K562 (cell line): ENCODE results near the gene STX12. TPM values are rescaled to one million over a fixed set of nuclear protein-coding genes. Genes with fewer than 3 reads are reported as not detected.

Experiments
- ATAC-seq: fragments of 200-7000 bp; cut with Tn5 transposase; 3 replicates; pipeline ENCODE4 v1.9.1; 2020; ENCODE audit warnings: moderate library complexity
- BruUV-seq: library from RNA; stranded (reverse); fragments of 400-500 nt; replicated peaks from 2 replicates; lab custom pipeline; 2021; lab: Mats Ljungman, UMichigan
- CTCF ChIA-PET: fragments of 300-600 bp; formaldehyde crosslinking; extraction: SDS; loops from one replicate; lab custom pipeline; 2021; ENCODE audit warnings: low intra/inter-chr PET ratio; lab: Yijun Ruan, JAX
- POLR2A ChIA-PET: fragments of 300-600, 350-650 bp; sonication (Branson Sonifier 250); formaldehyde crosslinking; extraction: SDS; loops from one replicate; lab custom pipeline; 2021; ENCODE audit warnings: antibody characterized with exemption, inconsistent platforms; lab: Yijun Ruan, JAX
- DNase-seq, 4 experiments: peaks; one replicate each; pipeline versions ENCODE4 v3.0.0 to v3.0.0-alpha.2; 2011 to 2018; ENCODE audit warnings: low spot score in 3 of 4, mixed read lengths in 3 of 4; ENCODE audit errors: extremely low read depth in 1 of 4
- FAIRE-seq: peaks from 2 replicates; lab custom pipeline; 2011; peaks lifted over from hg19 to GRCh38; lab: Jason Lieb, UNC
- H2AFZ ChIP-seq: 2 replicates; pipeline ENCODE4 v1.6.0; 2011; ENCODE audit warnings: low read depth, low read length, control low read depth, inconsistent platforms
- H3K27ac ChIP-seq: fragments of 200-600 bp; 3 replicates; pipeline ENCODE4 v1.8.0; 2011; ENCODE audit warnings: low read depth, mild to moderate bottlenecking, control low read depth, inconsistent platforms, low read length, moderate library complexity, mixed read lengths; ENCODE audit errors: extremely low read depth
- H3K27me3 ChIP-seq, 2 experiments: fragments of 300-600 bp in 1 of 2; 2 replicates in 1 of 2; 3 replicates in 1 of 2; pipeline versions ENCODE4 v1.6.0 to v1.8.0; 2011; ENCODE audit warnings: inconsistent platforms in 2 of 2, low read length in 2 of 2, mild to moderate bottlenecking in 1 of 2, mixed read lengths in 1 of 2, moderate library complexity in 1 of 2; ENCODE audit not compliant: control insufficient read depth in 2 of 2, insufficient read depth in 2 of 2
- H3K36me3 ChIP-seq: fragments of 300-600 bp; 3 replicates; pipeline ENCODE4 v1.8.0; 2011; ENCODE audit warnings: mild to moderate bottlenecking, low read length, inconsistent platforms; ENCODE audit not compliant: control insufficient read depth, insufficient read depth
- H3K4me1 ChIP-seq, 2 experiments: fragments of 200-600 bp in 1 of 2; replicated peaks in 1 of 2; 2 replicates in 1 of 2; 3 replicates in 1 of 2; pipeline versions ENCODE4 v1.5.1 to v1.8.0; 2011; ENCODE audit warnings: inconsistent platforms in 2 of 2, low read length in 2 of 2, mild to moderate bottlenecking in 1 of 2, mixed read lengths in 1 of 2, moderate library complexity in 1 of 2; ENCODE audit not compliant: control insufficient read depth in 2 of 2, insufficient read depth in 2 of 2
- H3K4me2 ChIP-seq: 2 replicates; pipeline ENCODE4 v1.6.1; 2011; ENCODE audit warnings: low read length, control low read depth, inconsistent platforms, mixed read lengths; ENCODE audit not compliant: insufficient read depth
- H3K4me3 ChIP-seq: fragments of 200-600 bp; sonication (generic), shearing (Covaris generic); 2 replicates; pipeline ENCODE4 v1.5.1; 2016; ENCODE audit warnings: control low read depth, inconsistent platforms
- H3K79me2 ChIP-seq: fragments of 200-600 bp; 3 replicates; pipeline ENCODE4 v1.8.0; 2011; ENCODE audit warnings: low read length, inconsistent platforms; ENCODE audit not compliant: control insufficient read depth, insufficient read depth
- H3K9ac ChIP-seq, 2 experiments: 2 replicates each; pipeline versions ENCODE4 v1.6.0 to v1.6.1; 2011; ENCODE audit warnings: low read depth in 2 of 2, low read length in 2 of 2, control low read depth in 1 of 2, inconsistent platforms in 1 of 2, mild to moderate bottlenecking in 1 of 2, mixed read lengths in 1 of 2; ENCODE audit not compliant: insufficient read depth in 1 of 2
- H3K9me1 ChIP-seq: one replicate; pipeline ENCODE4 v1.6.0; 2011; ENCODE audit warnings: inconsistent platforms, mild to moderate bottlenecking, low read length, moderate library complexity; ENCODE audit not compliant: control insufficient read depth, insufficient read depth
- H3K9me3 ChIP-seq: replicated peaks from 2 replicates; pipeline ENCODE4 v1.5.1; 2011; ENCODE audit warnings: low read depth, low read length, inconsistent platforms; ENCODE audit not compliant: control insufficient read depth, insufficient read depth
- H4K20me1 ChIP-seq: replicated peaks from 2 replicates; pipeline ENCODE4 v1.6.1; 2011; ENCODE audit warnings: low read length, inconsistent platforms, mixed read lengths; ENCODE audit not compliant: control insufficient read depth, insufficient read depth
- C11orf30 ChIP-seq: fragments of 450-650 bp; IDR thresholded peaks from 2 replicates; pipeline ENCODE4 v1.6.1; 2016; ENCODE audit warnings: low read depth, mild to moderate bottlenecking
- CBFA2T2 ChIP-seq: fragments of 450-650 bp; conservative IDR thresholded peaks from 2 replicates; pipeline ENCODE4 v1.6.1; 2017; ENCODE audit warnings: mild to moderate bottlenecking
- MAFF ChIP-seq: IDR thresholded peaks from 2 replicates; pipeline ENCODE4 v1.6.1; 2012; ENCODE audit warnings: low read length, improper control_type of control experiment
- MAFG ChIP-seq: fragments of 450-650 bp; conservative IDR thresholded peaks from 2 replicates; pipeline ENCODE4 v1.6.1; 2016; ENCODE audit warnings: missing genetic modification characterization, missing compliant biosample characterization
- NFE2 ChIP-seq: IDR thresholded peaks from 2 replicates; pipeline ENCODE4 v1.6.1; 2014; ENCODE audit warnings: antibody characterized with exemption, low read depth
- YBX1 ChIP-seq: fragments of 450-650 bp; IDR thresholded peaks from 2 replicates; pipeline ENCODE4 v1.7.1; 2016; ENCODE audit warnings: mild to moderate bottlenecking
- ZNF316 ChIP-seq: fragments of 450-650 bp; IDR thresholded peaks from 2 replicates; pipeline ENCODE4 v1.6.1; 2016
- ZNF583 ChIP-seq: fragments of 250-450 bp; sonication (Bioruptor Pico); IDR thresholded peaks from 2 replicates; pipeline ENCODE4 v1.4.0; 2020
- WGBS: fragments of 100-300 bp; shearing (Covaris generic); methylation state at CpG from one replicate; pipeline ENCODE4 v1.1.6; 2016; ENCODE audit warnings: low coverage, mixed read lengths; ENCODE audit not compliant: insufficient coverage; ENCODE audit errors: missing lambda C conversion rate; 5-methylcytosine and 5-hydroxymethylcytosine counted together
- in situ Hi-C: fragments of 300-500 bp; cut with MboI; formaldehyde crosslinking; loops from 4 replicates; pipeline ENCODE4 v1.15.0; 2018; ENCODE audit warnings: inconsistent platforms, mixed read lengths
- intact Hi-C: fragments of 100-400 bp; cut with micrococcal nuclease; formaldehyde crosslinking; loops from 2 replicates; pipeline ENCODE4 v1.14.2; 2022
- polyA plus RNA-seq, 8 experiments: library from polyadenylated mRNA; depleted of rRNA in 4 of 8; stranded (reverse) in 5 of 8; unstranded in 3 of 8; fragments of >200 nt; fragmentation: Nextera tagmentation in 2 of 8; fragmentation: Illumina TruSeq in 1 of 8; extraction: Ambion mirVana in 2 of 8; extraction: Trizol in 1 of 8; gene quantifications; 2 replicates each; pipeline versions ENCODE4 v1.2.1 to v1.2.3, GENCODE V29; 2011 to 2014; ENCODE audit warnings: inconsistent platforms in 1 of 8, missing spikeins in 1 of 8
- total RNA-seq, 7 experiments: library from RNA; depleted of rRNA in 6 of 7; stranded (reverse); fragments of >200 nt in 6 of 7; fragmentation: Illumina TruSeq in 2 of 7; extraction: Trizol in 2 of 7; gene quantifications; 2 replicates each; pipeline versions ENCODE4 v1.2.1 to v1.2.3, GENCODE V29; 2011 to 2021; ENCODE audit warnings: low replicate concordance in 1 of 7

The STX12 gene
- total and polyA plus RNA-seq, 9 of the 15 experiments (the other 6 are each of a cell fraction or from before 2014, with no cell fraction given), result 16.9 to 31.3 (median 25.7) TPM

DNA sequence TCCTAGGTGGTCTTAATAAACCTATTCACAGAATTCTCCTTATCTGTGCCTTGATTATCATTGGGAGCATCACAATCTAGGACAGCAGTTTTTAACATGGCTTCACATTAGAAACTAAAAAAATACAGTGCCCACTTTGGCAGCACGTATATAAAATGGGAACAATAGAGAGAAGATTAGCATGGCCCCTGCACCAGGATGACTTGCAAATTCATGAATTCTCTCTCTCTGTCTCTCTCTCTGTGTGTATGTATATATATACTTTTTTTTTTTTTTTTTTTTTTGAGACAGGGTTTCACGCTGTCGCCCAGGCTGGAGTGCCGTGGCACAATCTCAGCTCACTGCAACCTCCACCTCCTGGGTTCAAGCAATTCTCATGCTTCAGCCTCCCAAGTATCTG, 51.4 kb downstream of the STX12 start:
- no peak for FAIRE-seq
- H3K9ac ChIP-seq, result no peak overlapping the region
- peaks cover 15% of the 10 kb centered on the region; the same call in 1 of the 3 replicates for H3K36me3 ChIP-seq
- no peak overlapping the region for H2AFZ ChIP-seq
- no peaks in the 10 kb centered on the region for H4K20me1 ChIP-seq
- H3K27ac ChIP-seq, result no peak overlapping the region
- no TSS peak for BruUV-seq
- H3K4me1 ChIP-seq, result peaks cover 0 to 3% of the 10 kb centered on the region in 2 experiments; a peak in 1 of 5 replicates
- H3K9me1 ChIP-seq, result no peaks in the 10 kb centered on the region
- ATAC-seq, result no peak
- no peaks in the 10 kb centered on the region for H3K9me3 ChIP-seq
- ChIA-PET POLR2A (interaction anchor here (1.2 kb wide), 1 partner anchor 17 kb away, joined by 3 read pairs; no protein-coding TSS in a partner anchor), CTCF (no interaction called here)
- intact Hi-C loops, result no loop called here
- peak; percentile 43; the same call in 1 of the 2 replicates for TF ChIP-seq NFE2
- no peak for TF ChIP-seq CBFA2T2
- TF ChIP-seq MAFF, result peak; percentile 14; the same call in 1 of the 2 replicates
- peak; percentile 36; the same call in 1 of the 2 replicates for TF ChIP-seq C11orf30
- TF ChIP-seq YBX1, result no peak
- peak; percentile 56; the same call in 1 of the 2 replicates for TF ChIP-seq ZNF316
- no peak for TF ChIP-seq ZNF583 (CRISPR knock-in tag)
- peak; percentile 50 for TF ChIP-seq MAFG
- H3K4me3 ChIP-seq, result no peak overlapping the region
- H3K4me2 ChIP-seq, result no peak overlapping the region
- DNase-seq, result no peak
- no peaks in the 10 kb centered on the region for H3K27me3 ChIP-seq
- in situ Hi-C loops, result no loop called here
- 86% methylated on average over 1 of the region's 4 CpGs for WGBS
- H3K79me2 ChIP-seq, result no peaks in the 10 kb centered on the region
